ENCODE data around the gene MAPK11. TPM values are rescaled to one million over a fixed set of nuclear protein-coding genes. Genes with fewer than 3 reads are reported as not detected.

MAPK11 gene
- total and polyA plus RNA-seq, 4 donors, result 8.3 to 15.3 (median 11.9) TPM

DNA sequence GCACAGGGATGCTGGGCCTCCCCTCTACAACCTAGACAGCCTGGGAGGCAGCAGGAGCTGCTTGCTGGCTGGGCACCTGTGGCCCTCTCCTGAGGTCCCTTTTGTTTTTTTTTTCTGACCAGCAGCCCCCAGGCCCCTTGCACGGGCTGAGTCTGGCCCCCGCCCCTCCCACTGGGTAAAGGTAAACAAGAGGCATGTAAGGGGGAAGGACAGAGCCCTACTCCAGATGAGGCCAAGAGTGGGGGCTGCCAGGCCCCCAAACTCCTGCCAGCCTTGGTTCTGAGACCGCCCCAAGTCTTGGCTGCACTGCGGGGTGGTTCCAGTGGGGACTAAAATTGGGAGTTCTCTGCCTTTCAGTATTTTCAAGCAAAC, 28.1 kb upstream of the MAPK11 start:
- DNase-seq, result no peak
- Histone ChIP-seq H3K4me1 (ENCODE audit: control insufficient read depth in 5 of 5, insufficient read depth in 5 of 5, low read length in 5 of 5) (peaks cover 11 to 64% (median 41%) of the 10 kb centered on the region in 5 donors), H3K27ac (ENCODE audit: low read depth in 1 of 2, low read length in 1 of 2) (peak overlapping the region in 1 of 2 donors; percentile 66), H3K27me3 (ENCODE audit: control insufficient read depth in 3 of 3, insufficient read depth in 3 of 3, low read length in 2 of 3) (no peaks in the 10 kb centered on the region), H3K36me3 (ENCODE audit: control insufficient read depth in 4 of 4, insufficient read depth in 4 of 4, low read length in 4 of 4) (peaks cover 0 to 14% (median 1%) of the 10 kb centered on the region in 4 donors), H3K9ac (ENCODE audit: insufficient read depth in 1 of 2, low read length in 2 of 2) (no peak overlapping the region), H3K9me3 (ENCODE audit: control insufficient read depth in 4 of 4, insufficient read depth in 3 of 4, low read length in 3 of 4) (no peaks in the 10 kb centered on the region), H3K4me3 (no peak overlapping the region)
- no peak for ATAC-seq (ENCODE audit: insufficient read depth, low FRiP score)
- WGBS, 2 donors, result 75 to 80% methylated on average over 4 of the region's 4 CpGs
- TF ChIP-seq, protein P1, sequence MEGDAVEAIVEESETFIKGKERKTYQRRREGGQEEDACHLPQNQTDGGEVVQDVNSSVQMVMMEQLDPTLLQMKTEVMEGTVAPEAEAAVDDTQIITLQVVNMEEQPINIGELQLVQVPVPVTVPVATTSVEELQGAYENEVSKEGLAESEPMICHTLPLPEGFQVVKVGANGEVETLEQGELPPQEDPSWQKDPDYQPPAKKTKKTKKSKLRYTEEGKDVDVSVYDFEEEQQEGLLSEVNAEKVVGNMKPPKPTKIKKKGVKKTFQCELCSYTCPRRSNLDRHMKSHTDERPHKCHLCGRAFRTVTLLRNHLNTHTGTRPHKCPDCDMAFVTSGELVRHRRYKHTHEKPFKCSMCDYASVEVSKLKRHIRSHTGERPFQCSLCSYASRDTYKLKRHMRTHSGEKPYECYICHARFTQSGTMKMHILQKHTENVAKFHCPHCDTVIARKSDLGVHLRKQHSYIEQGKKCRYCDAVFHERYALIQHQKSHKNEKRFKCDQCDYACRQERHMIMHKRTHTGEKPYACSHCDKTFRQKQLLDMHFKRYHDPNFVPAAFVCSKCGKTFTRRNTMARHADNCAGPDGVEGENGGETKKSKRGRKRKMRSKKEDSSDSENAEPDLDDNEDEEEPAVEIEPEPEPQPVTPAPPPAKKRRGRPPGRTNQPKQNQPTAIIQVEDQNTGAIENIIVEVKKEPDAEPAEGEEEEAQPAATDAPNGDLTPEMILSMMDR (IDR thresholded peaks at IDR 0.05; ENCODE audit: control extremely low read depth, extremely low read depth), result no peak

DNA sequence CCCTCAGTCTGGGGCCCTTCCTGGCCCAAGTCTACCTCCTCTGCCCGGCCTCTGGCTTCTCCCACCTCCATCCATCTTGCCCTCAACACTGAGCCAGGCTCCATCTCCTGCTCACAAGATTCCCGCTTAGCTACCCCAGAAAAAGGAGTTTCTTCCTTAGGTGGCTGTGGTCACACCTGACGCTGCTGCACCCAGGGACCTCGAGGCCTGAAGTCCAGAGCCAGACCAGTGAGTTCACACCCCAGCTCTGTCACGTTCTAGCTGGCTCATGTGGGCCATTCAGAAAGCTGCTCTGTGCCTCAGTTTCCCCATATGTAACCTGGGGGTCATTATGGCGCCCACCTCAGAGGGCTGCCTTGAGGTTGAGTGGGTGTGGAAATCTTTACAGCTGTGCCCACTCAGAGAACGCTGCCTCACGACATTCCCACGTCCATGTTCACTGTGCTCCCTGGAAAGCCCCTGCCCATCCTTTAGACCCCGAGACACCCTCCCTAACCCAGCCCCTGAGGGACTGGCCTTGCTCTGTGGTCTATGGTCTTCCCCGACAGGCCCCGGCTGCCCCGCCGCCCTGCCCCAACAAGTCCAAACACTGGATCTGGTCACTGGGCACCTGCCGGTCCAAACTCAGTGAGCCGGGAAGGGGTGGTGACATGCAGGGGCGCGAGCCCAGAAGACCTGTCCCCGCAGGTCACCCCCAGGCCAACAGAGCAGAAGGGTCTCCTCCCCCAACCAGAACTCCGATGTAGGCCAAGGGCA, 27.5 kb upstream of the MAPK11 start:
- 86 to 90% methylated on average over 20 of the region's 20 CpGs for WGBS, 2 donors
- Histone ChIP-seq H3K27ac (ENCODE audit: low read depth in 1 of 2, low read length in 1 of 2) (peak overlapping the region in 1 of 2 donors; percentile 66), H3K36me3 (ENCODE audit: control insufficient read depth in 4 of 4, insufficient read depth in 4 of 4, low read length in 4 of 4) (peaks cover 0 to 9% (median 1%) of the 10 kb centered on the region in 4 donors), H3K9ac (ENCODE audit: insufficient read depth in 1 of 2, low read length in 2 of 2) (no peak overlapping the region), H3K4me1 (ENCODE audit: control insufficient read depth in 5 of 5, insufficient read depth in 5 of 5, low read length in 5 of 5) (peaks cover 9 to 64% (median 41%) of the 10 kb centered on the region in 5 donors), H3K27me3 (ENCODE audit: control insufficient read depth in 3 of 3, insufficient read depth in 3 of 3, low read length in 2 of 3) (no peaks in the 10 kb centered on the region), H3K9me3 (ENCODE audit: control insufficient read depth in 4 of 4, insufficient read depth in 3 of 4, low read length in 3 of 4) (no peaks in the 10 kb centered on the region), H3K4me3 (no peak overlapping the region)
- no peak for ATAC-seq (ENCODE audit: insufficient read depth, low FRiP score)
- TF ChIP-seq, protein P1 (IDR thresholded peaks at IDR 0.05; ENCODE audit: control extremely low read depth, extremely low read depth), result no peak
- no peak for DNase-seq

DNA sequence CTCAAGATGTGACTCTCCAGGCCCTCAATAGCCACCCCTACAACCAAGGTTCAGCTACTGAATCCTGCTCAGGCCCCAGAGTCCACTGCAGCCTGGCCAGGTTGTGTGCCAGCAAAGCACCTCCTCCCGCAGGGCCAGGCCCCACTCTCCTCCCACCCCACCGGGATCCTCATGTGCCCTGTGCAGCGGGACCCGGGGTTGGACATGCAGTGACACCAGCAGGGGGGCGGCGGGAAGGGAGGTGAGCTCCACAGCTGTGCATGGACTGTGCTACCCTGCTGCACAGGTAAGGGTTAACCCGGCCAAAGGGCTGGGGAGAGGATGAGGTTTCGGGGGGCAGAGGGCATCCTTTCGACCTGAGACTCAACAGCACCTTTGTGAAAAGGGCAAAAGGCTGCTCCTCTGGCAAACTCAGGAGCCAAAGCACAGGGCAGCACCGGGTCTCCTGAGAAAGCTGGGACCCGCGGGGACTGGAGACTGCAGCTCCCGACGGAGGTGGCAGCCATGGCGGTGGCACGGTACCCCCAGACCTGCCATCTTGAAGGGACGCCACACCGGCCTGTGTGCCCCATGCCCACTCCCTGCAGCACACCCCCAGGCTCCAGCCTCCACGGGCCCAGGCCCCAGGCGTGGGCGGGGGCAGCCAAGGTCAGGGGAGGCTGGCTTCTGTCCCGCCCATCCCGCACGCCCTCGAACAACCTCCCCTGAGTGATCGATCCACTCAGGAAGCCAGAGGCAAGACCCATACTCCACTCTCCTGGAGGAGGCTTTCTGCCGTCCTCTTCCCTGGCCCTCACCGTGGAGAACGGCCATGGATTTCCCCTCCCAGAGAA, 26.7 kb upstream of the MAPK11 start:
- H3K9ac ChIP-seq (ENCODE audit: insufficient read depth in 1 of 2, low read length in 2 of 2), result no peak overlapping the region

More for the DNA sequence above, 26.7 kb upstream of the MAPK11 start:
- no peak for DNase-seq
- Histone ChIP-seq H3K4me1 (ENCODE audit: control insufficient read depth in 5 of 5, insufficient read depth in 5 of 5, low read length in 5 of 5) (peaks cover 7 to 60% (median 34%) of the 10 kb centered on the region in 5 donors), H3K27me3 (ENCODE audit: control insufficient read depth in 3 of 3, insufficient read depth in 3 of 3, low read length in 2 of 3) (no peaks in the 10 kb centered on the region), H3K9me3 (ENCODE audit: control insufficient read depth in 4 of 4, insufficient read depth in 3 of 4, low read length in 3 of 4) (no peaks in the 10 kb centered on the region), H3K27ac (ENCODE audit: low read depth in 1 of 2, low read length in 1 of 2) (peak overlapping the region in 1 of 2 donors; percentile 66), H3K4me3 (no peak overlapping the region), H3K36me3 (ENCODE audit: control insufficient read depth in 4 of 4, insufficient read depth in 4 of 4, low read length in 4 of 4) (peaks cover 0 to 4% (median 1%) of the 10 kb centered on the region in 4 donors)
- WGBS, 2 donors, result 60 to 75% methylated on average over 26 to 29 of the region's 29 CpGs
- TF ChIP-seq, protein P1 (IDR thresholded peaks at IDR 0.05; ENCODE audit: control extremely low read depth, extremely low read depth), result no peak
- ATAC-seq (ENCODE audit: insufficient read depth, low FRiP score), result no peak
